CD4-positive, alpha-beta T cell treated with Interleukin-6 at 100 ng/mL for 8 hours (primary cell): ENCODE results near the gene DPH3.

ENCODE experiments used
- DNase-seq: peaks from one replicate; pipeline ENCODE4 v3.0.0-alpha.2; 2020; ENCODE audit warnings: mixed read lengths, low spot score

Gene DPH3

DNA sequence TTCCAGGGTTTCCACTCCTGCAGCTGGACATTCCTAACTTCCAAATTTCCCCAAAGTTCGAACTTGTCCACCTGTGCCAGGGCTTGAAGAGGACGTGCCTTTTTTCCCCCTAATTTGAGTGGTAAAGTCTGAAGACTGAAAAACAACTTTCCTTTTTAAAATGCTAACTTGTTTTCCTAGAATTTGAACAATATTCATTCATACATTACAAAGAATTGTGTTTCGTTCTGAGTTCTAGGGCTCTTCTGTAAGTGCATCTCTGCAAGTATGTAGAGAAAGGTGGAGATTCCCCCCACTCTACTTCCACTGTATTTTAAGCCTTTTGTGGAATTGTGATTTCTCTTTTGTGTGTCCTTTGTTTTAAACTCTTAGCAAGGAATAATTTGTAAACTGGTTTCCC is 9.4 kb downstream of the DPH3 start:
- DNase-seq = no peak

GRCh38 chr3:16254916-16255315 is 9.8 kb downstream of the DPH3 start:
- DNase-seq = no peak

- DNase-seq = no peak
Measured at GRCh38 chr3:16253601-16254000, 11.1 kb downstream of the DPH3 start.

GRCh38 chr3:16252988-16253387 is 11.8 kb downstream of the DPH3 start:
- no peak for DNase-seq

DNA sequence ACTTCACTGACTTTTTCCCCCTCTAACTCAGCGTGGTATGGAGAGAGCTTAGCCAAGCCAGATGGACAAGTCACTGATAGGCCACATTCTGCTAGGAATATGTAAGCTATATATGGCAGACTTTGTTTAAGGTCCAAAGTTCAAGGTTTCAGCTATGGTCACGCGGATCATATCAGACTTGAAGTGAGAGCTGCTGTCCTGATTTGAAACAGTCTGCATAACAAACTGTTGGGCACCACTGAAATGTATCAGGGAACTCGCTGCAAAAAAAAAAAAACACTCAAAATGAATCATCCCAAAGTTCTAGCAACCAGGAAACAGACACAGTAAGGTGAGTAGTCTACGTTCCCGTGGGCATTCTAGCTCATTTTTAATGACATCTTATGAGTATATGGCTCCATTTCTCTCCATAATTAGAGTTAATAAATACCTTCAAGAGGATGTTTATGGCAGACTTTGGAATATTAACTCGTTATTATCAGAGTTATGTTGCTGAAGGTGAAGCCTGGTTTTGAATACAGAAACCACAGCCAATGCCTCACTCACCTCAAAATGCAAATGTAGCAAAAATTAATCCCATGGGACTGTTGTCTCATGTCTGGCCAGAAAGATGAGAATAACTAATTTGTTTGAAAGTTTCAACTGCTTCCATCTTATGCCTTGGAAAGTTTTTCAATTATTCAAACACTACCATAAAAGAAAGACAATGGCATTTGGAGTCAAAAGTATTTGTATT is 12.3 kb downstream of the DPH3 start:
- no peak for DNase-seq

GRCh38 chr3:16251316-16252085 is 13.2 kb downstream of the DPH3 start:
- DNase-seq = no peak

DNA sequence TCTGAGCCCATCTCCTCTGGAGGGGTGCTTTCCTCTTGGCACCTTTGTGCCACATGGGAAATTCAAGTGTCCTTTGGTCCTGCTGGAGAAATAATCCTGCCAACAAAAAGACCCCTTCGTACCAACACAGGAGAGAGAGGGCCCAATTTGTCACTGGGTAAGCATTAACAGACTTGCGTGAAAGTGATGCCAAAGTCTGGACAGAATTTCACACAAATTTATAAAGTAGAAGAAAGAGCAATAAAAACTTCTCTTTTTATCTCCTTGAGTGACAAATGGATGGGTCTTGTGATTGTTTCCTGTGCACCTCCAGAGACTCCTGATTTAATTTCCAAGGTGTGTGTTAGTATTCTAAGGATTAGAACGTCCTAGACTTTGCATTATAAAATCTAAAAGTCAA is 14.9 kb downstream of the DPH3 start:
- no peak for DNase-seq

- DNase-seq = no peak
Measured at GRCh38 chr3:16249336-16249735, 15.4 kb downstream of the DPH3 start.

DNA sequence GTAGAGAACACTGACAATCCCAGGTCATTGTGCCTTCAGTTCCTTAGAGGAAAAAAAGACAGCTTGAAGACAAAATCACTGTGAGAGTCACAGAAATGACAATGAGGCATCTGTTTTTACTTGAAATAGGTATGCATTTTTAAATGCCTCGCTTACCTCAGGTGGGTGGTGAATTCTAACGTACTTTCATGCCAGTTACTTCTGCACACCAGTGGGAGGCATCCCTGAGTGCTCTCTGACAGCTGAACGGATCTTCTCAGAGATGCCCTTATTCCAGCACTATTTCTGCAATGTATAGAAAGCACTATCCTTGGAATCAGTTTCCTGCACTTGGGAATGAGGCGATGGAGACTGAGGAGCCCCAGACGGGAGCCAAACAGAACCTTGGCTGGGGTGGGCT is 16.2 kb downstream of the DPH3 start:
- DNase-seq = no peak

GRCh38 chr3:16247282-16248061 is 17.3 kb downstream of the DPH3 start:
- DNase-seq = peak; percentile 80

GRCh38 chr3:16245609-16246008 is 19.1 kb downstream of the DPH3 start:
- no peak for DNase-seq

DNA sequence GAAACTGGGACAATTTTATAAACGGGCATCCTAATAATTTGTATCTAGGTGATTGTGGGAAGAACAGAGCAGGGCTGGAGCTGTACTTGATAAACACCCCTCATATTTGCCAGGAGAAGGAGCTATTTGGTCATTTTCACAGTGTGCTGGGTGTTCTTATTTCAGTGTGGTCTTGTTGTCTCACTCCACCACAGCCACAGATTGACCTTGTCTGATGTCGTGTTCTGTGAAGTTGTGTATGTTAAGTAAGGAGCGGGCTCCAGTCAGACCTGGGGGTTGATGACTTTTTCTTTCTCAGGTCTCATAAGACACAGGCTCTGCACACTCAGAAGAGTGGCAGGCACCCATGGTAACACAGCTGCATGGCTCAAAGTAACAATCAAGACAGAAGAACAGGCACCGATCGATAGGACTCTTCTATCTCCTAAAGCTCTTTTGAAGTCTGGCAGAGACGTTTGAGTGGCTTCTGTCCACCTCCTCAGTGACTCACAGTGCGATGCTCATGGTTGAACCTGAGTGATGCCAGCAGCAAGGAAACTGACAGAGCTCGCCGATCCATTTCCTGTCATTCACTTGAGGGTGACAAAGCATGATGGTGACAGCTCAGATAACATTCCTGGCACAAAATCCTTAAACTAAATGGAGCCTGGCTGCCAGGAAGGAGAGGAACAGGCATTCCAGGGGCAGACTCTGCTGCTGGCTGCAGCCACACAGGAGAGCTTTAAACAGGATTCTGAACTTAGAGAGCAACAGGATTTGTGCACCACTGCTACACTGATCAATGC is 20.8 kb downstream of the DPH3 start:
- no peak for DNase-seq

- no peak for DNase-seq
Measured at GRCh38 chr3:16242177-16242576, 22.6 kb downstream of the DPH3 start.

DNA sequence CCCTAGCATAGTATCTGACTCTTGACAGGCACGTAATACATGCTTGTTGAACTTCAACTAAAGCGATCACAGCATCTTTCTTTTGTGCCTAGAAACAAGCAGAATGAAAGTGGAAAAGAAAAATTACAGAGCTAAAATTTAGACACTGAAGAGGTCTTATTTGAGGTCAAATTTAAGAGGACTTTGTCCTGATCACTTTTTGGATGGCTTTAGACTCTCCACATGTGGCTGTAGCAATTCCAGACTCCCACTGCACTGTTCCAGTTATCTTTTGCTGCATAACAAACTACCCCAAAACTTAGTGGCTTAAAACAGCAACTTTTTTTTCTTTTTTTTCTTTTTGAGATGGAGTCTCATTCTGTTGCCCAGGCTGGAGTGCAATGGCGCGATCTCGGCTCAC is 23.5 kb downstream of the DPH3 start:
- DNase-seq = no peak

- no peak for DNase-seq
Measured at GRCh38 chr3:16240229-16241023, 24.3 kb downstream of the DPH3 start.

GRCh38 chr3:16239780-16240179 is 25.0 kb downstream of the DPH3 start:
- DNase-seq = no peak

GRCh38 chr3:16239086-16239770 is 25.5 kb downstream of the DPH3 start:
- DNase-seq = no peak

GRCh38 chr3:16236856-16237393 is 27.8 kb downstream of the DPH3 start:
- DNase-seq = no peak

GRCh38 chr3:16236030-16236639 is 28.6 kb downstream of the DPH3 start:
- no peak for DNase-seq

GRCh38 chr3:16234281-16234680 is 30.5 kb downstream of the DPH3 start:
- no peak for DNase-seq
